HL-60 (cell line): ENCODE measurements around the gene TMIGD2.

Experiments
- CTCF ChIP-seq: IDR thresholded peaks from one replicate; pipeline ENCODE4 v1.5.1; 2011; ENCODE audit warnings: low read length, control low read depth, inconsistent platforms; ENCODE audit not compliant: insufficient read depth
- SPI1 ChIP-seq: IDR thresholded peaks from 2 replicates; pipeline ENCODE4 v1.6.1; 2012; ENCODE audit warnings: low read depth, mild to moderate bottlenecking, borderline replicate concordance

DNA sequence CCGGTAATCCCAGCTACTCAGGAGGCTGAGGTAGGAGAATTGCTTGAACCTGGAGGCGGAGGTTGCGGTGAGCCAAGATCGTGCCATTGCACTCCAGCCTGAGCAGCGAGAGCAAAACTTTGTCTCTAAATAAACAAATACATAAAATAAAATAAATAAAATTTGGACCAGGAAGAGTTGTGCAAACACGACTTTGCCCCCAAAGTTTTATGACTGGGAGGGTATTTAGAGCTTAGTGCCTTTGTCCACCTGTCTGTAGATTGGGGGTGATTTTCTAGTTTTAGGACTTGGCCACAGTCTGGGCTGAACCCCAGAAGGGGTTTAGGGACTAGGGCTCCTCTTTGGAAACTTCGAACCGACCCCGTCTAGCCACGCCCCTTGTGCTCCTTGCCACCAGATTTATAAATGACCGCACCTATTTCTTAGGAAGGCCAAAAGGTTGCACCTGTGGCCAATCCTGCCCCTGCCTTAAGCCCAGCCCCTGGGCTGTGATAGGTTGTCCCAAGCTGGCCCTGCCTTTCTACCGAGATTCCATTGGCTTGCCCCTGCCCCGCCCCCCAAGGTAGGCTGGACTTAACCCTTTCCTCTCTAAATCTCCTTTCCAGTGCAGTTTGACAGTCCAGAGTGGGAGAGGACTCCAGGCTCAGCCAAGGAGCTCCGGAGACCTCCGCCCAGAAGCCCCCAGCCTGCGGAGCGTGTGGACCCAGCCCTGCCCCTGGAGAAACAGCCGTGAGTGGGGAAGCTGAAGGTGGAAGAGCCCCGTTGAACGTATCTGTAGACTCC lies 17.8 kb downstream of the TMIGD2 start:
- no peak for TF ChIP-seq CTCF
- TF ChIP-seq SPI1: no peak
